Measurements from ENCODE around the gene ARAP1.

Gene ARAP1

GRCh38 chr11:72779495-72780128 is 27.4 kb upstream of the ARAP1 start:
- DNase-seq: no peak

- DNase-seq: no peak
These were observed 26.6 kb upstream of the ARAP1 start for GRCh38 chr11:72778535-72779494.

DNA sequence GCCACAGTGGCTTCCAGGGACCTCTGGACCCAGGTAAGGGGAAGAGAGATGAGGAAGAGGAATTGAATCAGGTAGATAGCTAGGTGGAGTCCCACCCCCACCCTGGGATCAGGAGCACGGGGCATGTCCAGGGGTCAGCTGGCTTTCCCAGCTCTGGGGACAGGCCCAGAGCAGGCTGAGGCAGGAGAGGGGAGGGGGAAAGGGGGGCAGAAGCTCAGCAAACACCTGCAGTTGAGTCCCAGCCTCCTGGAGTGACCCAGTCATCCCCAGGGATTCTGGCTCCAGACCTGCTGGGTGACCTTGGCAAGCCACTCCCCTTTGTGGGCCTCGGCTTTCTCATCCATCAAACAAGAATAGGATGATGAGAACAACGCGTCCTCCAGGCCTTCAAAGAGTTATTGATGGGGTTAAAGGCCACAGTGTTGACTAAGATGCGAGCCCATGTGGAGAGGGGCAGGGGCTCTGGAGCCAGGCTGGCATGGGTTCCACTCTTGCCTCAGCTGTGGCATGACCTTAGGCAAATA is 25.6 kb upstream of the ARAP1 start:
- DNase-seq: no peak

GRCh38 chr11:72776844-72777754 is 24.9 kb upstream of the ARAP1 start:
- no peak for DNase-seq

- no peak for DNase-seq
These were observed 24.1 kb upstream of the ARAP1 start for GRCh38 chr11:72776117-72776843.

- DNase-seq: no peak
These were observed 23.3 kb upstream of the ARAP1 start for GRCh38 chr11:72775288-72776110.

DNA sequence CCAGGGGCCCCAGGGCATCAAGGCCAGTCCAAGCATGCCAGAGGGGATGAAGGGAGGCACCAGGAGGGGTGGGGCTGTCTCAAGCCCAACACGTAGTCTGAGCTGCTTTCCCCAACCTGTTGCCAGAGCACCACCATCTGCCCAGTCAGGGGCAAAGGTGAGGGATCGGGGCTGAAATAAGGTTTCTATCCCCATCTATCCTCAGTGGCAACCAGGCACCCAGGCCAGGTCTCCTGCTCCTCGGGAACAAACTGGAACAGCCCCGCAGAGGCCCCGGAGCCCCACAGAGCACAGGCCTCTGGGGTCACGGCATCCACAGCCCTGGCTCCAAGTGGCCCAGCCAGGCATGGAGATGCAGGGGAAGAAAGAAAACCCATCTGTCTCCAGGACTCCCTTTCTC is 22.3 kb upstream of the ARAP1 start:
- no peak for DNase-seq

DNA sequence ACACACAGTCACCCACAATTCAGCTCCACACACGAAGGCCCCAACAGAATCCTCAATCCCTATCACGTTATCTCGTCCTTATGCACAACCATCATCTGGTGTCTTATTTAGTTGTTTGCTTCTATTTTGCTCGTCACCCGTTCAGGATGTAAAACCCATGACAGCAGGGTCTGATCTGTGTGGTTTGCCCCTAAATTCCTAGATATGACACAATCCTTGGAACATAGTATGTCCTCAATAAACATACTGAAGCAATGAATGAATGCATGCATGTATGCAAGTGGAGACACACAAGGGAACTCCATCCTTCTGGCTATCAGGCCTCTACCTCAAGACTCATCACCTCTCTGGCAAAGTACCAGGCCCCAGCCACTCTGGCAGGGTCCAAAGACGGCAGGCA is 21.5 kb upstream of the ARAP1 start:
- DNase-seq: no peak

DNA sequence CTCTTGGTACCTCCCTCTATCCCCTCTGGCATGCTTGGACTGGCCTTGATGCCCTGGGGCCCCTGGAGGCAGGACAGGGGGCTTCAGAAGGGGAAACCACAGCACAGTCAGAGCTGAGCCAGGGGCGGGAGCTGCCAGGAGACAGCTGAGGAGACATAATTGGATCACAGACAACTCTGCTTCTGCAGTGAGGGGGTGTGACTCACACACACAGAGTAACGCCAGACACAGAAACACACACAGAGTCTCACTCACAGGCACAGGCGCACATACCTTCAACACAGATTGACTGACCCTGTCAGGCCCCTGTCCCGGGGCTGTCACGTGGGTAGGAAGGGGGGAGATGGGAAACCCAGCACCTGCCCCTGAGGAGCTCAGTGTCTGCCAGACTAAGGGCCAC is 21.1 kb upstream of the ARAP1 start:
- DNase-seq: no peak

DNA sequence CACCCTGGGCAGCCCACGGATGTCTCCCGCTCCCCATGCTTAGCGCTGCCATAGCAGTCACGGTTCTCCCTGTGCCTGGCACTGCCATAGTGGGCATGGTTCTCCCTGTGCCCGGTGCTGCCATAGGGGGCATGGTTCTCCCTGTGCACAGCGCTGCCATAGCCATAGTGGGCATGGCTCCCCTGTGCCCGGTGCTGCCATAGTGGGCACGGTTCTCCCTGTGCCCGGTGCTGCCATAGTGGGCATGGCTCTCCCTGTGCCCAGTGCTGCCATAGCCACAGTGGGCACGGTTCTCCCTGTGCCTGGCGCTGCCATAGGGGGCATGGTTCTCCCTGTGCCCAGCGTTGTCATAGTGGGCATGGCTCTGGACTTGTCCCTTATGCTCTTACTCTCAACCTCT is 19.9 kb upstream of the ARAP1 start:
- DNase-seq: no peak

DNA sequence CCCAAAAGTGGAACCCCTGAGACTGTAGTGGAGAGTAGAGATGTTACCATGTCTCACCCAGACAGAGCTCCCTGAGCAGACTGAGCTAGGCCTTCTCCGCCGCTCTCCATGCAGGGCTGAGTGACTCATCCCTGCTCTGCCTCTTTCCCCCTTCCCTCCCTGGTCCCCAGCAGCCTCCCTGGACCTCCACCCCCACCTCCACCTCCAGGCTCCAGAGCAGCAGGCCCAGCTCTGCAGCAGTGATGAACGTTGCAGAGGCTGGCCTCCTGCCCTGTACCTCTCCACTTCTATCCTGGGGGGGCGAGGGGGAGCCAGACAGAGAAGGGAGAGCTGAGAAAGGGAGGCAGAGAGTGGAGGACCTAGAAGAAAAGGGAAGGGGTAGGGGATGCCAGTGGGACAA is 19.3 kb upstream of the ARAP1 start:
- no peak for DNase-seq

GRCh38 chr11:72770799-72771198 is 18.6 kb upstream of the ARAP1 start:
- DNase-seq: no peak

GRCh38 chr11:72769680-72770079 is 17.5 kb upstream of the ARAP1 start:
- no peak for DNase-seq

DNA sequence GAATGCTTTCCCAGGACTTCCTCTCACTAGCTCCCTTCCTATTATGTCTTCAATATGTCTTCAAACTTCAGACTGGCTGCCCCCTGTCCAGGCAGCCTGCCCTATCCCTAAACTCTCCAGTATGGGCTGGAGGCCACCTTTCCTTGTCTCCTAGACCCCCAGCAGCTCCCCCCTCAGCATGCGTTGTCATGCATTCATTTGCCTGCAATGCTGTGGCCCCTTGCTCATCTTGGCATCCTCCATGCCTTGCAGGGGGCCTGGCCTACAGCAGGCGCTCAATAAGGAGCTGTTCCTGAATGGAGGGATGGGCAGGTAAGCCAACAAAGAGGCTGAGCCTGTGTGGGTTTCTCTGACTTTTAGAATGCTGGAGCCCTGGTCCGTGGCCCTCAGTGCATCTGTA is 16.4 kb upstream of the ARAP1 start:
- no peak for DNase-seq

GRCh38 chr11:72767203-72768062 is 15.2 kb upstream of the ARAP1 start:
- no peak for DNase-seq

DNA sequence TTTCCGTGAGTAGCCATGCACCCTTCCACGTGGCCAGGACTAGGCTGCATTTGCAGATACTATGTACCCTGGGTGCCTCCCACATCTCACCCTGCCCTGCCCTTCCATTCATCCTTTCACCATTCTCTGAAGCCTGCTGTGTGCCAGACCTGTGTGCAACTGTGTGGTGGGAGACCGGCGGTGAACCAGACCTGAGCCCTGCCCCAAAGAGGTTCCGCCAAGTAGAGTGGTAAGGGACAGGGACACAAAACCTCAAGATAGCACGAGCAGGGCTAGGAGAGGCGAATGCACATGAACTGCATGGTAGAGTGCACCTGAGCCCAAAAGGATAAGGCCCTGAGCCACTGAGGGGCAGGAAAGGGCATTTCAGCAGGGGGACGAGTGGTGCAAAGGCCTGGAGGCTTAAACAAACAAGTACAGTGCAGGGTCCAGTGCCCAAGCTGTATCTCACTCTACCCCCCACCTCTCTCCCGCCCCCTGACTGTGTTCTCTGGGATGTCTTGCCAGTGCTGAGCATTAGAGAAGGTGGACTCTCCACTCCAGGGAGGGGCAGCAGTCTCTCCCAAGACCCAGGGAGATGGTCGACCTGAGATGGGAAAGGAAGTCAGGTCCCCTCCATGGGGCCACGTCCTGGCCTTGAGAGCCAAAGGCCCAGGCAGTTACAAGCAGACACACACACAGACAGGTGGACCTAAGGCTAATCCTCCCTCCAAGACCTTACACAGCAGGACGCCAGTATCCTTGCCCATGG is 14.1 kb upstream of the ARAP1 start:
- no peak for DNase-seq

DNA sequence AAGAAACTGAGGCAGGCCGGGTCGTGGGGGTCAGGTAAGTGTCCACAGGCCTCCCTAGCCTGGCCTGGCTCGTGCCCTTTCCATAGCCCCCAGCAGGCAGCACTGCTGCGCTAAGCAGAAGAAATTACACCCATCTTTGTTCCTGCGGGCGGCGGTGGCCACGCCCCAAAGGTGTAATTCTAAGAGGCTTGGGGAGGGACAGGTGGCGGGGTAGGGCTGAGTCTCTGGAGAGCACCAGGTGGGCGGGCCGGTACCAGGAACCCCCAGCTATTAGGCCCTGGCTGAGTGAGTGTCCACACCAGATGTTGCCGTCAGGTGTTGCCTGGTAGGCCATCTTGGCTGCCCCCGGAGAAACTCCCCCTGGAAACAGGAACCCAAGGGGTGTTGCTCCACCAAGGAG is 12.3 kb upstream of the ARAP1 start:
- DNase-seq: no peak

DNA sequence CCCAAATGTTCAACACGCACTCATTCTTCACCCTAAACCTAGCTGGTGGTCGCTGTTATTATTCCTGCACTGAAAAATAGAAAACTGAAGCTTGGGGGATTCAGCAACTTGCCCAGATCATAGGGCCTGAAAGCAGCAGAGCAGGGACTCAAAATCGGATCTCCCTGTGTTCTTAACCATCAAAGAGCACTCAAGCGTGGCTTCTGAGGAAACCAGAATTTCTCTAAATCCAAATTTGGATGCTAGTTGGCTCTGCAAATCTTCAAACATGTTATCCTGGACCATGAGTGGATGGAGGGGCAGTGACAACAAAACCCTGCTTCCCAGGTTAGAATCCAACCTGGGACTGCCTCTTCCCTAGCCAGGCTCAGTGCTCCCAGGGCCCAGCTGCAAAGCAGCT is 11.6 kb upstream of the ARAP1 start:
- no peak for DNase-seq

GRCh38 chr11:72762641-72763304 is 10.6 kb upstream of the ARAP1 start:
- no peak for DNase-seq

Data from SW 1271 (cell line).